DMS79 (cell line): ENCODE results near the gene MRPS11.
"Not testable (repeated sequence)": the region's sequence is repeated elsewhere in the genome, so short reads cannot be mapped to it uniquely, and the experiment has no call there.

Experiments used
- DNase-seq: peaks from one replicate; lab custom pipeline; 2025; lab: John Stamatoyannopoulos, UW

The MRPS11 gene

GRCh38 chr15:88490036-88490435, 22.5 kb downstream of the MRPS11 start:
- DNase-seq, result no peak

GRCh38 chr15:88491158-88491557, 23.6 kb downstream of the MRPS11 start:
- no peak for DNase-seq

GRCh38 chr15:88493844-88494243, 26.3 kb downstream of the MRPS11 start:
- no peak for DNase-seq

- DNase-seq, result no peak
Measured at GRCh38 chr15:88497109-88497765, 29.7 kb downstream of the MRPS11 start.

- peak; percentile 31 for DNase-seq
Measured at GRCh38 chr15:88498996-88499395, 31.5 kb downstream of the MRPS11 start.

- no peak for DNase-seq
Measured at GRCh38 chr15:88504445-88504844, 36.9 kb downstream of the MRPS11 start.

- DNase-seq, result no peak
Measured at GRCh38 chr15:88505721-88506120, 38.2 kb downstream of the MRPS11 start.

GRCh38 chr15:88506628-88507027, 39.1 kb downstream of the MRPS11 start:
- no peak for DNase-seq

- no peak for DNase-seq
Measured at GRCh38 chr15:88509321-88509720, 41.8 kb downstream of the MRPS11 start.

GRCh38 chr15:88509964-88510363, 42.5 kb downstream of the MRPS11 start:
- no peak for DNase-seq

GRCh38 chr15:88511161-88511560, 43.7 kb downstream of the MRPS11 start:
- DNase-seq, result no peak

GRCh38 chr15:88512078-88512477, 44.6 kb downstream of the MRPS11 start:
- no peak for DNase-seq

- DNase-seq, result no peak
Measured at GRCh38 chr15:88512601-88513000, 45.1 kb downstream of the MRPS11 start.

GRCh38 chr15:88513195-88513594, 45.7 kb downstream of the MRPS11 start:
- DNase-seq, result no peak

- no peak for DNase-seq
Measured at GRCh38 chr15:88518903-88519302, 51.4 kb downstream of the MRPS11 start.

- DNase-seq, result not testable (repeated sequence)
Measured at GRCh38 chr15:88524094-88524493, 56.6 kb downstream of the MRPS11 start.

- DNase-seq, result no peak
Measured at GRCh38 chr15:88525418-88525817, 57.9 kb downstream of the MRPS11 start.

- no peak for DNase-seq
Measured at GRCh38 chr15:88526247-88526879, 58.9 kb downstream of the MRPS11 start.

GRCh38 chr15:88529021-88529630, 61.6 kb downstream of the MRPS11 start:
- DNase-seq, result no peak
